ENCODE data around the gene SPIRE1.
A peak's percentile ranks its signal among the peaks of the same experiment; 100 is the strongest.
"Not testable (repeated sequence)": the region's sequence is repeated elsewhere in the genome, so short reads cannot be mapped to it uniquely, and the experiment has no call there.

SPIRE1 gene

DNA sequence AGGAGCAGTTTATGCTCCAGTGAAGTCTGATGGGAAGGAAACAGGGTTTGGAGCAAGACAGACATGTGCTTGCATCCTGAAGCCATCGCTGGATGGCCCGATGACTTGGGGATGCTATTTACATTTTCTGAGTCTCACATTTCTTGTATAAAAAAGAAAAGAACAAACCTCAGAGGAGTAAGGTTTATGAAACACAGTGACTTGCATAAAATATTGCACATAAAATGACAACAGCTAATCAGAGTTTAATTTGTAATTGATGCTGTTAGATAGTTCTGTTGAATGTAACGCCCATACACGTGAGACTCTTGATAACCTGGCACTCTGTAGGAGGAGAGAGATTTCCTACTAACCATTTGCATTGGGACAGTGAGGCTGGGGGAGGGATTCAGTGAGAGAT lies 233.7 kb downstream of the SPIRE1 start:
- Mint-ChIP-seq H3K4me1 (ENCODE audit: low read depth in 2 of 2) (peaks cover 0 to 3% of the 10 kb centered on the region in 2 donors), H3K36me3 (ENCODE audit: insufficient read depth) (no peaks in the 10 kb centered on the region), H3K9me3 (no peaks in the 10 kb centered on the region), H3K27ac (no peak overlapping the region), H3K27me3 (peaks cover 0 to 9% of the 10 kb centered on the region in 2 donors), H3K4me3 (no peak overlapping the region)
- DNase-seq (no peak), ATAC-seq (replicated peaks) (no peak)

DNA sequence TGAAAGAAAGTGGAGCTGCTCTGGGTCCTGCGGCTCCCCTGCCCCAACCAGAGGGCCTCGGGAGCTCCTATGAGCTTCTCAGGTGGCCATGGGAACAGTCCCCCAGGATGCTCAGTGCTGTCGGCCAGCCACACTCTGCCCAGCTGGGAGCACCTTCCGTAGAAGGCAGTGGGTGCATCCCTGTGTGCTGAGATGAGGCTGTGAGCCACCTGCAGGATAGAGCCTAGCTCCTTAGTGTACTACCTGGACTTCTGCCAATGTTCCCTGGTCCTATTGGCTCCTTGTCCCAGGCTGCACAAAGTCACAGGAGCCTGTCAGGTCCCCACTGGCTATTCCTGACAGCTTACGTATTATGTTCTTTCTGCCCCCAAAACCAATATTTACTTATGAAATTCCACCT lies 234.1 kb downstream of the SPIRE1 start:
- ATAC-seq (replicated peaks) (no peak), DNase-seq (no peak)
- Mint-ChIP-seq H3K27ac (no peak overlapping the region), H3K9me3 (no peaks in the 10 kb centered on the region), H3K4me3 (no peak overlapping the region), H3K4me1 (ENCODE audit: low read depth in 2 of 2) (peaks cover 0 to 3% of the 10 kb centered on the region in 2 donors), H3K27me3 (peaks cover 0 to 9% of the 10 kb centered on the region in 2 donors), H3K36me3 (ENCODE audit: insufficient read depth) (no peaks in the 10 kb centered on the region)

DNA sequence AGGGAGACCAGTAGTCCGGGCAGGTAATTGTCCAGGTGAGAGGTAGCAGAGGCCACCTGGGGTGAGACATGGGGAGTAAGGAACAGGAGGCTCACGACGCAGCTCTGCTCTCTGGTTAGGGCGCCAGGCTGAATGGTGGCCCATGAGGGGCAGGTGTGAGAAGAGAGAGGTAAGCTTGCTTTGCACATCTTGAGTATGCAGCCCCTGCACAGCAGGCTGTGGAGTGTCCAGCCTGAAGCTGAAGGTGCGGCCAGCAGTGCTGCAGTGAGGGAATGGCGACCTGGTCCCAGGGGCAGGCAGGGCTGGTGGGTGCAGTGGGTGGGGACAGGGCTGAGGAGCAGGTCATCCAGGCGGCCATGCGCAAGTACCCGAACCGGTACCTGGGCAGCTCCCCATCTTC lies 234.5 kb downstream of the SPIRE1 start:
- DNase-seq (no peak), ATAC-seq (replicated peaks) (no peak)
- Mint-ChIP-seq H3K9me3 (no peaks in the 10 kb centered on the region), H3K27me3 (peaks cover 0 to 9% of the 10 kb centered on the region in 2 donors), H3K36me3 (ENCODE audit: insufficient read depth) (no peaks in the 10 kb centered on the region), H3K27ac (peak overlapping the region in 1 of 2 donors; percentile 10), H3K4me1 (ENCODE audit: low read depth in 2 of 2) (peaks cover 0 to 6% of the 10 kb centered on the region in 2 donors), H3K4me3 (no peak overlapping the region)

DNA sequence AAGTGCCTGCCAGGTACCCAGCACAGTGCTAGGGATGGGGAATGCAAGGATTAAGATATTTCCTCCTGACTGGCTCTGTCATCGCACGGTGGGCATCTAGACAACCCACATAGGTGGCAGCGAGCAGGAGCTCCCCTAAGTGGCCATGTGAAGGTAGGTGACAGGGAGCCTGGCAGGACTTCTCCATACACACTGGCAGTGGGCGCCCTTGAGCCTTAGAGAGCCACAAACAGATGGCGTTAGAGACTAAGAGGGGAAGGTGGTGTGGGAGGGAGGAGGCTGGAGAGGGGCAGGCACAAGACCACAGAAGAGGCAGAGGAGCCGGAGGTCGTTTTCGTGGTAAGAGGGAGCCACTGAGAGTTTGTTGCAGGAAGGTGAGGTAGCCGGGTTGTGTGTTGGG lies 235.0 kb downstream of the SPIRE1 start:
- Mint-ChIP-seq H3K4me1 (ENCODE audit: low read depth in 2 of 2) (peaks cover 0 to 7% of the 10 kb centered on the region in 2 donors), H3K36me3 (ENCODE audit: insufficient read depth) (no peaks in the 10 kb centered on the region), H3K9me3 (no peaks in the 10 kb centered on the region), H3K27ac (peak overlapping the region in 1 of 2 donors; percentile 10), H3K27me3 (peaks cover 0 to 9% of the 10 kb centered on the region in 2 donors), H3K4me3 (no peak overlapping the region)
- ATAC-seq (replicated peaks) (no peak), DNase-seq (no peak)

DNA sequence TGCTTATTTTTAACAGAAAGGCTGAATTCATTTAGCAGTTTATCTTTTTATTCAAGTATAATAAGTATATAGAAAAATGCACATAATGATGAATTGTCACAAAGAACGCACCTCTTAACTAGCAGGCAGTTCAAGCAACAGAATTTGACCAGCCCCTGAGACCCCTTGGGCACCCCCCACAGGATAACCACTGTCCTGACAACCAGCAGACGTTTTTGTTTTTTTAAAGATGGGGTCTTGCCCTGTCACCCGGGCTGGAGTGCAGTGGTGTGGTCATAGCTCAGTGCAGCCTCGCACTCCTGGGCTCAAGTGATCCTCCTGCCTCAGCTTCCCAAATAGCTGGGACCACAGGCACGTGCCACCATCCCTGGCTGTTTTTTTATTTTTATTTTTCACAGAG lies 236.2 kb downstream of the SPIRE1 start:
- DNase-seq (no peak), ATAC-seq (replicated peaks) (no peak)
- Mint-ChIP-seq H3K9me3 (no peaks in the 10 kb centered on the region), H3K27ac (no peak overlapping the region), H3K4me3 (no peak overlapping the region), H3K4me1 (ENCODE audit: low read depth in 2 of 2) (peaks cover 0 to 7% of the 10 kb centered on the region in 2 donors), H3K27me3 (peaks cover 0 to 9% of the 10 kb centered on the region in 2 donors), H3K36me3 (ENCODE audit: insufficient read depth) (no peaks in the 10 kb centered on the region)

DNA sequence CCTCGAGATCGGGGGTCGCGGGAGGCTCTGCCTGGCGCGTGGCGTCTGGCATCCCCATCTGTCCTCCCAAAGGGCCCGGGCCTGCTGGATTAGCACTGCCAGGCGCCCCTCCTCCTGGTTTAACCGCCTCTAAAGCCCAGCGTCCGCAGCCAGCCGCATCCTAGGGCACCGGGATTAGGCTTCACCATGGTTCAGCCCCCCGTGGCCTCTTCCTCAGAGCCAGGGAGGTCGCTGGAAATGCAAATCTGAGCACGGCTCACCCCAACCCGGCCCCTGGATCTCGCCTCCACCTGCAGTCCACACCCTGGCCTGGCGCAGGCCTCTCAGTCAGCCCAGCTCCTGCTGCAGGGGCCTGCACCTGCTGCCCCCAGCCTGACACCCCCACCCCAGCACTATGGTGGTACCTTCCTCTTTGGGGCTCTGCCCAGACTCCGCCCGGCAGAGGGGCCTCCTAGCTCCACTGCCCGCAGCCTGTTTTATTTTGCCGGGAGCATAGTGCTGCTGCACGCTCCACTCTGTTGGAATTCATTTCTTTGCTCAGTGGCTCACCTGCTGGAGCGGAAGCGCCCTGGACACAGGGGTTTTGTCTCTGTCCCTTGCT lies 237.0 kb downstream of the SPIRE1 start:
- ATAC-seq (replicated peaks) (no peak), DNase-seq (no peak)
- no peaks in the 10 kb centered on the region for H3K9me3 Mint-ChIP-seq
- H3K36me3 Mint-ChIP-seq (ENCODE audit: insufficient read depth) = no peaks in the 10 kb centered on the region
- peak overlapping the region; percentile 67 to 84 for H3K4me3 Mint-ChIP-seq
- H3K27me3 Mint-ChIP-seq = peaks cover 0 to 9% of the 10 kb centered on the region in 2 donors
- peak overlapping the region in 1 of 2 donors; percentile 41 for H3K27ac Mint-ChIP-seq
- peaks cover 0 to 7% of the 10 kb centered on the region in 2 donors for H3K4me1 Mint-ChIP-seq (ENCODE audit: low read depth in 2 of 2)

DNA sequence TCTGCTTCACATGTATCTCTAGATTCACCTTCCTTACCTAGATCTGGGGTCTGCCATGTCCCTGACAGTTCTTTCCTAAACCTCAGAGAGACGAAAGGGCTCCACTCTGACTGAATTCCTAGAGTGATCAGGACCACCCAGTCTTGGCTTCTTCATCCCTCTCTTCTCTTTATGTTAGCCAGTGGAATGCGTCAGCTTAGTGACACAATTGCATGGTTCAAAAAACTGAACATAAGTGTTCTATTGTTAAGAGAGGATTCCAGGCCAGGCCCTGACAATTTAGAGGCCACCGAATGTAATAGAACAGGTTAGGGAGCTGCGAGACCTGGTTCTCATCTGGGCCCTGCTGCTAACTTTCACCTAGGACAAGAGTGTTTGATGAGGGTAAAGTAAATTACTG lies 240.2 kb downstream of the SPIRE1 start:
- no peak overlapping the region for H3K4me3 Mint-ChIP-seq
- no peaks in the 10 kb centered on the region for H3K9me3 Mint-ChIP-seq
- ATAC-seq (replicated peaks) (no peak), DNase-seq (no peak)
- H3K27ac Mint-ChIP-seq = no peak overlapping the region
- no peaks in the 10 kb centered on the region for H3K27me3 Mint-ChIP-seq
- peaks cover 0 to 7% of the 10 kb centered on the region in 2 donors for H3K4me1 Mint-ChIP-seq (ENCODE audit: low read depth in 2 of 2)
- no peaks in the 10 kb centered on the region for H3K36me3 Mint-ChIP-seq (ENCODE audit: insufficient read depth)

DNA sequence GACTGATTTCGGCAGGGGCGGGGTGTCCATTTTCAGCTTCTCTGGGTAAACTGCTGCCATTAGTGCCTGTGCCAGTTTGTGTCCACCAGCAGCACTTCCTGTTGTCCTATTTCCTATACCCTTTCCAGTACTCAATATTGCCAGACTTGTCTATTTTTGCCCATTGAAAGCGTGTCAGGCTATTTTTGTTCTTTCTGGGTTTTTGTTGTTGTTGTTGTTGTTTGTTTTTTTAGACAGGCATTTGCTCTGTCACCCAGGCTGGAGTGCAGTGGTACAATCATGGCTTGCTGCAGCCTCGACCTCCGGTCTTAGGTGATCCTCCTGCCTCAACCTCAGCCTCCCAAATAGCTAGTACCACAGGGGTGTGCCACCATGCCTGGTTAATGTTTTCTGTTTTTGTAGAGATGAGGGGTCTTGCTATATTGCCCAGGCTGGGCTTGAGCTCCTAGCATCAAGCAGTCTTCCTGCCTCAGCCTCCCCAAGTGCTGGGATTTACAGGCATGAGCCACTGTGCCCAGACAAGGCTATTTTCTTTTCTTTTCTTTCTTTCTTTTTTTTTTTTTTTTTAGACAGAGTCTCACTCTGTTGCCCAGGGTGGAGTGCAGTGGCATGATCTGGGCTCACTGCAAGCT lies 241.7 kb downstream of the SPIRE1 start:
- H3K4me3 Mint-ChIP-seq = no peak overlapping the region
- no peak for DNase-seq
- no peaks in the 10 kb centered on the region for H3K27me3 Mint-ChIP-seq
- peaks cover 0 to 7% of the 10 kb centered on the region in 2 donors for H3K4me1 Mint-ChIP-seq (ENCODE audit: low read depth in 2 of 2)
- H3K9me3 Mint-ChIP-seq = no peaks in the 10 kb centered on the region
- no peak overlapping the region for H3K27ac Mint-ChIP-seq
- ATAC-seq (replicated peaks) = no peak
- H3K36me3 Mint-ChIP-seq (ENCODE audit: insufficient read depth) = no peaks in the 10 kb centered on the region

DNA sequence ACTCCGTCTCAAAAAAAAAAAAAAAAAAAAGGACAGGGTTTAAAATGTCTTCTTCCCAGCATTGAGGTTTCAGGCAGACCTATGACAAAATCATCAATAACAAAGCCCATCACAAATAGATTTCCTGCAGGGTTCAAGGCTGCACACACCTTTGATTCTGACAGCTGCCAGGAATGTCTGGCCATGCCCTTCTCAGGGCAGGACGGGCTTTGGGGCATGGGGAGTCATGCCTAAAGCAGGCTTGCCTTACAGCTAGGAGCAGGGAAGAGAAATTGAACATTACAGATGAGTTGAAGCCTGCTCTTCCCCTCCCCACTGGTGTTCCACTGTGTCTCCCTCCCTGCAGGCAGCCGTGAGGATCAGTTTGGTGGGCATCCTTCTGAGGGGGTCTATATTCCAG lies 246.5 kb downstream of the SPIRE1 start:
- Mint-ChIP-seq H3K27me3 (no peaks in the 10 kb centered on the region), H3K4me1 (ENCODE audit: low read depth in 2 of 2) (peaks cover 4 to 5% of the 10 kb centered on the region in 2 donors), H3K27ac (no peak overlapping the region), H3K9me3 (no peaks in the 10 kb centered on the region), H3K4me3 (no peak overlapping the region), H3K36me3 (ENCODE audit: insufficient read depth) (peaks cover 7% of the 10 kb centered on the region)
- ATAC-seq (replicated peaks) (no peak), DNase-seq (no peak)

DNA sequence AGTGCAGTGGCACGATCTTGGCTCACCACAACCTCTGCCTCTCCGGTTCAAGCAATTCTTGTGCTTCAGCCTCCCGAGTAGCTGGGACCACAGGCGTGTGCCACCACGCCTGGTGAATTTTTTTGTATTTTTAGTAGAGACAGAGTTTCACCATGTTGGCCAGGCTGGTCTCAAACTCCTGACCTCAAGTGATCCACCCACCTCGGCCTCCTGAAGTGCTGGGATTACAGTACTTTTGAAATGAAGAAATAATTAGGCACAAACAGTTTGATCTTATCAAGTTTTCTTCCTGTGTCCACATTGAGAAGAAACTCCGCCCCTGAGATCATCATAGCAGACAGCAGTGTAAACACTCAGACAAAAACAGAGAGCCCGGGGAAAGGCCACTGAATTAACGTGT lies 247.2 kb downstream of the SPIRE1 start:
- not testable (repeated sequence) for H3K4me3 Mint-ChIP-seq; ATAC-seq (replicated peaks); H3K36me3 Mint-ChIP-seq (ENCODE audit: insufficient read depth); H3K27me3 Mint-ChIP-seq; H3K27ac Mint-ChIP-seq; H3K9me3 Mint-ChIP-seq; DNase-seq; H3K4me1 Mint-ChIP-seq (ENCODE audit: low read depth in 2 of 2)

DNA sequence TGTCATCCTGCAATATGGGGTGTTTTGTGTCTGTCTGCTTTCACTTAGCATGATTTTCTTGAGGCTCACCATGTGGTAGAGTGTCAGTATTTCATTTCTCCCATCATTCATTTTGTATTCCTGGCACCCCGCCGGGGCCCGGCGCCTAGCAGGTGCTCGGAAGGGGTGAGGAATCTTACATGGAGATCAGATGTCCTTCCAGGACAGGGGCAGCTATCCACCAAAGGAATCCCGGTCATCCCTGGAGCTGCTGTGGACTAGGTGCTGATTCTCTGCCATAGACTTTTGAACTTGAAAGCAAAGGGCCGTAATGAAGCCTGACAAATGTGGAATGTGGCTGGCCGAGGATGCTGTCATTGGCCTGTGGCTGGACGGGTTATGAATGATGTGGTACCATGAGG lies 247.8 kb downstream of the SPIRE1 start:
- ATAC-seq (replicated peaks) = no peak
- H3K4me1 Mint-ChIP-seq (ENCODE audit: low read depth in 2 of 2) = peaks cover 4 to 10% of the 10 kb centered on the region in 2 donors
- no peak for DNase-seq
- H3K36me3 Mint-ChIP-seq (ENCODE audit: insufficient read depth) = peaks cover 7% of the 10 kb centered on the region
- H3K4me3 Mint-ChIP-seq = no peak overlapping the region
- no peaks in the 10 kb centered on the region for H3K9me3 Mint-ChIP-seq
- H3K27ac Mint-ChIP-seq = no peak overlapping the region
- peaks cover 0 to 4% of the 10 kb centered on the region in 2 donors for H3K27me3 Mint-ChIP-seq

DNA sequence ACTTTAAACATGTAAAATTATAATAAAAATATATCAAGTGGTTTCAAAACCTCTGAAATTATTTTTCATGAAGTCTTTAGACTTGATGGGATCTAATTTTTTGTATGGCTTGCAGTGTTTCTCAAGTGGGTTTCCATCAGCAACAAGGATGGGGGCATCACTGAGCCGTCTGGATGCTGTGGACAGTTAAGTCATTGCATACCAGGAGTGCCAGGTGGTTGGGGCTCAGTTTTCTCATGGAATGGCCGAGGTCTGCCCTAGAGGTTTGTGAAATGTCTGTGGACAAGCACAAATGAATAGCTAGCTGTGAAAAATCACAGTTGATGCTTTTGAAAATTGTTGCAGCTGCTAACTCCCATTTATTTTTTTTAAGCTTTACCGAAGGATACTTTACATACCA lies 248.4 kb downstream of the SPIRE1 start:
- H3K9me3 Mint-ChIP-seq = no peaks in the 10 kb centered on the region
- DNase-seq (no peak), ATAC-seq (replicated peaks) (no peak)
- peaks cover 7% of the 10 kb centered on the region for H3K36me3 Mint-ChIP-seq (ENCODE audit: insufficient read depth)
- H3K4me1 Mint-ChIP-seq (ENCODE audit: low read depth in 2 of 2) = peaks cover 4 to 10% of the 10 kb centered on the region in 2 donors
- H3K4me3 Mint-ChIP-seq = peak overlapping the region in 1 of 2 donors; percentile 84
- peaks cover 0 to 7% of the 10 kb centered on the region in 2 donors for H3K27me3 Mint-ChIP-seq
- H3K27ac Mint-ChIP-seq = no peak overlapping the region

DNA sequence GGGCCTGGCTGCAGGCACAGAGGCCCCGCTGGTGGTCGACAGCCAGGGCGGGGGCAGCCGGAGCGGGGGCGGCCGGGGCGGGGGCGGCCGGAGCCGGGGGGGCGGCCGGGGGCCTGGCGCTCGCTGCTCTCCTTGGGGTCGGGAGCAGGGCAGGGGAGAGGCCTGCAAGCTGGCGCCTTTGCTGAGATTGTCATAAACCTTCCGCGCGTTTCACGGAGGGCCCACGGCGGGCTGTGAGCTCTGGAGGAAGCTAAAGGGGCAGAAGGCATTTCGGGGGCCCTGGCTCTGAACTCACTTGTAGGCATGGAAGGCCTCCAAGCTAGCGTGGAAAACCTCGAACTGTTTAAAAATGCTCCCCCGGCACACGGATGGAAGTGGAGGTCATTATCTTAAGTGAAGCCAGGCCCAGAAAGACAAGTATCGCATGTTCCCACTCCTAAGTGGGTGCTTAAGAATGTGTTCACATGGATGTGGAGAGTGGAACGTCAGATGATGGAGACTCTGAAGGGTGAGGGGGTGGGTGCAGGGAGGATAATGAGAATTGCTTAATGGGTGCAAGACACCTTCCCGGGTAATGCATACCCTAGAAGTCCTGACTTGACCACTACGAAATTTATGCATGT lies 249.5 kb downstream of the SPIRE1 start:
- H3K4me3 Mint-ChIP-seq = peak overlapping the region; percentile 59 to 84
- H3K9me3 Mint-ChIP-seq = no peaks in the 10 kb centered on the region
- H3K4me1 Mint-ChIP-seq (ENCODE audit: low read depth in 2 of 2) = peaks cover 4 to 10% of the 10 kb centered on the region in 2 donors
- no peak overlapping the region for H3K27ac Mint-ChIP-seq
- H3K27me3 Mint-ChIP-seq = peaks cover 7 to 13% of the 10 kb centered on the region in 2 donors
- DNase-seq = peak in 1 of 3 experiments; percentile 17
- H3K36me3 Mint-ChIP-seq (ENCODE audit: insufficient read depth) = peaks cover 7% of the 10 kb centered on the region
- peak; percentile 6 for ATAC-seq (replicated peaks)

Data from effector memory CD8-positive, alpha-beta T cell (primary cell).